Activated B cell treated with CpG ODN at 0.5 μM for 24 hours (primary cell): ENCODE data around the gene PDZRN3. TPM values are rescaled to one million over a fixed set of nuclear protein-coding genes. Genes with fewer than 3 reads are reported as not detected.

Experiments used
- ATAC-seq: fragments of 200-7000 bp; cut with Tn5 transposase; one replicate; pipeline ENCODE4 v1.10.0; 2021; ENCODE audit warnings: low read depth, mild to moderate bottlenecking, moderate library complexity
- CTCF ChIA-PET: fragments of 350-600 bp; sonication (Branson Sonifier 250); formaldehyde crosslinking; loops from one replicate; lab custom pipeline; 2021; ENCODE audit warnings: antibody characterized with exemption; lab: Charles Lee
- POLR2A ChIA-PET: fragments of 350-600 bp; sonication (Branson Sonifier 250); formaldehyde crosslinking; loops from one replicate; lab custom pipeline; 2021; ENCODE audit warnings: antibody characterized with exemption; lab: Charles Lee
- DNase-seq: peaks from one replicate; pipeline ENCODE4 v3.0.0; 2022
- H3K27ac Mint-ChIP-seq: one replicate; pipeline ENCODE4 v1.8.0; 2020; ENCODE audit warnings: mixed read lengths
- H3K27me3 Mint-ChIP-seq: one replicate; pipeline ENCODE4 v1.8.0; 2021; ENCODE audit warnings: mixed read lengths
- H3K36me3 Mint-ChIP-seq: one replicate; pipeline ENCODE4 v1.8.0; 2021; ENCODE audit warnings: low read depth, mixed read lengths
- H3K4me1 Mint-ChIP-seq: one replicate; pipeline ENCODE4 v1.8.0; 2021; ENCODE audit warnings: mixed read lengths
- H3K4me3 Mint-ChIP-seq: one replicate; pipeline ENCODE4 v1.8.0; 2020; ENCODE audit warnings: mild to moderate bottlenecking, mixed read lengths
- H3K9me3 Mint-ChIP-seq: one replicate; pipeline ENCODE4 v1.8.0; 2020; ENCODE audit warnings: mixed read lengths
- intact Hi-C: fragments of 100-400 bp; cut with micrococcal nuclease; formaldehyde crosslinking; loops from one replicate; pipeline ENCODE4 v1.15.1; 2024
- total RNA-seq: library from RNA; stranded (reverse); gene quantifications from 2 replicates; pipeline ENCODE4 v1.2.3, GENCODE V29; 2022
- TF ChIP-seq, protein P1 (sequence below): fragments of 200-600 bp; IDR thresholded peaks from one replicate; pipeline ENCODE4 v1.8.0; 2022; ENCODE audit warnings: antibody characterized with exemption, mild to moderate bottlenecking

PDZRN3 gene
- total RNA-seq, 1 donor from 2014 or later, result not detected

DNA sequence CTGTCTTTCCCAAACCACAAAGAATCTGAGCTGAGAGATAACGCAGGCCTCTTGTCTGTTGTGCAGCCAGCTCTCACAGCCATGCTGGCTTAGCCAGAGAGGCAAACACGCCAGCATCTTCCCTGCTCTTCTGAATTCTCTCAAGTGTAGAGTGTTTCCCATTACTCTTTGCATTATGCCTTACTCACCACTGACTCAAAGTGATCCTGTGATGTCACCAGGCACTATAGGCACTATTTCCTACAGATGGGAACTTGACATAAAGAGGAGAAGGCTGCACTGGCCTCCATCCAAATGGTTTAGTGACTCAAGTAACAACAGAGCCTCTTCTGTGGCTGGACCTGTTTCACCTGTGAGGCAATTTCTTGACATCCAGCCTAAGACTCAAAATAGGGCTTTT is 44.4 kb downstream of the PDZRN3 start:
- no peak for ATAC-seq
- Mint-ChIP-seq H3K36me3 (no peaks in the 10 kb centered on the region), H3K9me3 (no peaks in the 10 kb centered on the region), H3K27ac (no peak overlapping the region), H3K27me3 (peaks cover 3% of the 10 kb centered on the region), H3K4me1 (no peaks in the 10 kb centered on the region), H3K4me3 (no peak overlapping the region)
- no peak for DNase-seq
- ChIA-PET CTCF (no interaction called here), POLR2A (no interaction called here)
- TF ChIP-seq, protein P1, sequence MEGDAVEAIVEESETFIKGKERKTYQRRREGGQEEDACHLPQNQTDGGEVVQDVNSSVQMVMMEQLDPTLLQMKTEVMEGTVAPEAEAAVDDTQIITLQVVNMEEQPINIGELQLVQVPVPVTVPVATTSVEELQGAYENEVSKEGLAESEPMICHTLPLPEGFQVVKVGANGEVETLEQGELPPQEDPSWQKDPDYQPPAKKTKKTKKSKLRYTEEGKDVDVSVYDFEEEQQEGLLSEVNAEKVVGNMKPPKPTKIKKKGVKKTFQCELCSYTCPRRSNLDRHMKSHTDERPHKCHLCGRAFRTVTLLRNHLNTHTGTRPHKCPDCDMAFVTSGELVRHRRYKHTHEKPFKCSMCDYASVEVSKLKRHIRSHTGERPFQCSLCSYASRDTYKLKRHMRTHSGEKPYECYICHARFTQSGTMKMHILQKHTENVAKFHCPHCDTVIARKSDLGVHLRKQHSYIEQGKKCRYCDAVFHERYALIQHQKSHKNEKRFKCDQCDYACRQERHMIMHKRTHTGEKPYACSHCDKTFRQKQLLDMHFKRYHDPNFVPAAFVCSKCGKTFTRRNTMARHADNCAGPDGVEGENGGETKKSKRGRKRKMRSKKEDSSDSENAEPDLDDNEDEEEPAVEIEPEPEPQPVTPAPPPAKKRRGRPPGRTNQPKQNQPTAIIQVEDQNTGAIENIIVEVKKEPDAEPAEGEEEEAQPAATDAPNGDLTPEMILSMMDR, result no peak
- intact Hi-C loops, result no loop called here

DNA sequence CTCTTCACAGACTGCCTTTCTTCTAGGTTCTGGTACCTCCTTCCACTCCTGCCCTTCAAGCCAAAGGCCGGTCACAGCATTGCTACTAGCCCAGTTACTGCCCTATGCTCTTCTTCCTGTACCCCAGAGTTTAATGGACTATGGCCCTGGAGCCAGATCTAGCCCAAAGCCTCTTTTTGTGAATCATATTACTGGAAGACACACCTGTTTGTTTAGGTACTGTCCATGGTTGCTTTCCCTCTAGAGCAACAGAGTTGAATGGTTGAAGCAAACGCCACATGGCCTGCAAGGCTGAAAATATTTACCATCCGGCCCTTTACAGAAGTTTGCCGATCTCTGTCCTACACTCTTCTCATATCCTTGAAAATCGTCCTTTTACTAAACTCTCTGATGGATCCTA is 47.0 kb downstream of the PDZRN3 start:
- no peak for DNase-seq
- TF ChIP-seq, protein P1, result no peak
- Mint-ChIP-seq H3K27ac (no peak overlapping the region), H3K9me3 (no peaks in the 10 kb centered on the region), H3K27me3 (peaks cover 2% of the 10 kb centered on the region), H3K4me1 (no peaks in the 10 kb centered on the region), H3K36me3 (no peaks in the 10 kb centered on the region), H3K4me3 (no peak overlapping the region)
- no peak for ATAC-seq
- intact Hi-C loops, result no loop called here
- ChIA-PET CTCF (no interaction called here), POLR2A (no interaction called here)

DNA sequence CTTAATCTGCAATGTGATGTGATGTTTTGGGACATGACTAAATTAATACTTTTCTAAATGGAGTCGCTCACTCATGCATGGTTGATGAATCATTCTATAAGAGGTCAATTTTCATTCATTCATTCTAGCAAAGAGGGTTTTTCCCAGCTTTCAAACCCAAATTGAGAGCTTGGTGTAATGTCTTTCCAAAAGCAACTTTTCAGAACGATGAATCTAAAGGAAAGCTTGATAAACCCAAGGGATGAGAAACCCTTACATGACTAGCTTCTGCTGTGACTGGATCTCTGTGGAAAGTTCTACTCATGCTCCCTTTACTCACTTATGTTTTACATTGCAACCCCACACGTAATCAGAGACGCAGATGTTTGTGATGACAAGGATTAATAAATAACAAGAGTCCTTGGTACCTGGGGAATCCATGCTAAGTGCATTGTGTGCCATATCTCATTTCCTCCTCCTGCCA is 47.7 kb downstream of the PDZRN3 start:
- H3K36me3 Mint-ChIP-seq, result no peaks in the 10 kb centered on the region
- CTCF ChIA-PET, result no interaction called here

DNA sequence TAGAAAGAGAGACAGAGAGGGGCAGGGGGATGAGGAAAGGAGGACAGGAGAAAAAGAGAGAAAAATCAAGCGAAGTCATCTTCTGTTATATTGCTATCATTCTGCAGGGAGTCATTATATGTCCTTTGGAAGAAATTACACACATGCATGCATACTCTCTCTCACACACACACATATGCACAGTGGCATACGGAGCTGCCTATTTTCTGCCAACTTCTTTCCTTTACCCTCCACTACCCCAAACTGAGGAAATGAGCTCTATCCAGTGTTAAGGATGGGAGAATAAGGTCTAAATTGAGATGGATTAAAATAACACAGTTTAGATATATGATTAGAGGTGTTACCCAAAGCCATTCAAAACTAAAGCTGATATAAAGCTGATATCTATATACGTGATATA is 48.8 kb downstream of the PDZRN3 start:
- DNase-seq (no peak), ATAC-seq (no peak)
- Mint-ChIP-seq H3K27me3 (peaks cover 12% of the 10 kb centered on the region), H3K9me3 (no peaks in the 10 kb centered on the region), H3K36me3 (no peaks in the 10 kb centered on the region), H3K27ac (no peak overlapping the region), H3K4me3 (no peak overlapping the region), H3K4me1 (no peaks in the 10 kb centered on the region)
- ChIA-PET CTCF (no interaction called here), POLR2A (no interaction called here)
- intact Hi-C loops, result no loop called here
- TF ChIP-seq, protein P1, result no peak

More for the DNA sequence above, 47.7 kb downstream of the PDZRN3 start:
- H3K9me3 Mint-ChIP-seq, result no peaks in the 10 kb centered on the region
- peaks cover 3% of the 10 kb centered on the region for H3K27me3 Mint-ChIP-seq
- intact Hi-C loops, result no loop called here
- no peak overlapping the region for H3K27ac Mint-ChIP-seq
- H3K4me1 Mint-ChIP-seq, result no peaks in the 10 kb centered on the region
- ATAC-seq, result no peak
- no peak overlapping the region for H3K4me3 Mint-ChIP-seq
- no peak for DNase-seq
- TF ChIP-seq, protein P1, result no peak
- POLR2A ChIA-PET, result no interaction called here

DNA sequence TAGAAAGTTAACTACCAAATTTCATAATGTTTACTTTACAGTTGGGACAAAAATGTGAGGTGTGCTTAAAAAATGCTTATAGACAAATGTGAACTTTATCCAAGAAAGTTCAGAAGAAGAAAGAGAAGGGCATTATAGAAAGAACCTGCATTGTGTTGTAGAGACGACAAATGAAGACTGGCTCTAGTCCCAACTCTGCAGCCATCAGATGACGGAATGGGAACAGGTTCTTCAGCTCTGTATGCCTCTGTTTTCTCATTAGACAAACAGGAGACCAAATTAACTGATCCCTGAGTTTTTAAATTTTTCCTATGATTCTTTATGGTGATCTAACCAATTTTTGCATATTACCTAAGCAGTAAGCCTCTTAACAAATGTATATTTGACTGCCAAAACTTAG is 49.2 kb downstream of the PDZRN3 start:
- POLR2A ChIA-PET, result no interaction called here
- CTCF ChIA-PET, result no interaction called here
- TF ChIP-seq, protein P1, result no peak
- Mint-ChIP-seq H3K27ac (no peak overlapping the region), H3K4me3 (no peak overlapping the region), H3K27me3 (peaks cover 15% of the 10 kb centered on the region), H3K4me1 (no peaks in the 10 kb centered on the region), H3K36me3 (no peaks in the 10 kb centered on the region), H3K9me3 (no peaks in the 10 kb centered on the region)
- intact Hi-C loops, result no loop called here
- no peak for DNase-seq
- no peak for ATAC-seq
